Right forelimb (tissue), 1 donor: ENCODE measurements around the gene GDPD1.
A peak's percentile ranks its signal among the peaks of the same experiment; 100 is the strongest.
"Not testable (repeated sequence)": the region's sequence is repeated elsewhere in the genome, so short reads cannot be mapped to it uniquely, and the experiment has no call there.

Experiments used
- DNase-seq: peaks from one replicate; pipeline ENCODE4 v3.0.0-alpha.2; 2018

GDPD1 gene

DNA sequence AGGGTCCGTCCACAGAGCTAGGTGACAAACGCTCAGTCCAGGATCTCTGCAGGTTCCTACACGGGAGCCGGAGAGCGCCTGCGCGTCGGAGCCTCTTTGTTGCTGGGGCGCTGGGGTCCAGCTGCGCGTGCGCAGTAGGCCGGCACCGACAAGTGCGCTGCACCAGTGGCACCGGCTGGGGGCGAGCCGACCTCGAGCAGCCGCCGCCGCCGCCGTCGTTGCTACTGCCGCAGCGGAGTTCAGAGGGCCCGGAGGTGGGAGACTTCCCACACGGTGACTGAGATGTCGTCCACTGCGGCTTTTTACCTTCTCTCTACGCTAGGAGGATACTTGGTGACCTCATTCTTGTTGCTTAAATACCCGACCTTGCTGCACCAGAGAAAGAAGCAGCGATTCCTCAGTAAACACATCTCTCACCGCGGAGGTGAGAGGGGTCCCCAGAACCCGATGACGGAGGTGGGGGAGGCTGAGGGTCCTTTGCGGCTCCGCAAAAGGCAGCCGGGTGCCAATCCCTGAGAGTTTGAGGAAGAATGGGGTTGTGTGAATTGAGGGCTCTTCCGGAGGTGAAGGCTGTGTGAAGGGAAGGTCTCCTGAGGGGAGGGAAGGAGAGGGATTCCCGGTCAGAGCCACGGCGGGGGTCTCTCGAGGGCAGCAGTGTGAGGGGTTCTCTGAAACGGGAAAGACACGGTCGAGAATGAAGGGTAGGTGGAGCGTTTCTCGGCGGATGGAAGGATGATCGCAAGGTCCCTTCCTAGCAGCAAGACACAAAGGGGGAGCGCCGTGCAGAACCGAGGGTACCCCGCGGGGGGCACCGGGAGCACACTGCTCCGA, at the start of gene GDPD1:
GDPD1 (plus strand) TSS at position 184 of the 831 bp plus-strand sequence; CDS start at position 283, 99 bp downstream.
- DNase-seq, result peak; percentile 95

DNA sequence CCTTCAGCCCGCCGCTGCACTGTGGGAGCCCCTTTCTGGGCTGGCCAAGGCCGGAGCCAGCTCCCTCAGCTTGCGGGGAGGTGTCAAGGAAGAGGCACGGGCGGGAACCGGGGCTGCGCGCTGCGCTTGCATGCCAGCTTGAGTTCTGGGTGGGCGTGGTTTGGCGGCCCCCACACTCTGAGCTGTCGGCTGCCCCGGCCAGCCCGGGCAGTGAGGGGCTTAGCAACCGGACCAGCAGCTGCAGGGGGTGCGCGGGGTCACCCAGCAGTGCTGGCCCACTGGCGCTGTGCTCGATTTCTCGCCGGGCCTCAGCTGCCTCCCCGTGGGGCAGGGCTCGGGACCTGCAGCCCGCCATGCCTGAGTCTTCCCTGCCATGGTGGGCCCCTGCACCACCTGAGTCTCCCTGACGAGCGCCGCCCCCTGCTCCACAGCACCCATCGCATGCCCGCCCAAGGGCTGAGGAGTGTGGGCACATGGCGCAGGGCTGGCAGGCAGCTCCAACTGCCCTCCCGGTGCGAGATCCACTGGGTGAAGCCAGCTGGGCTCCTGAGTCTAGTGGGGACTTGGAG, 47.8 kb upstream of the GDPD1 start:
- no peak for DNase-seq

DNA sequence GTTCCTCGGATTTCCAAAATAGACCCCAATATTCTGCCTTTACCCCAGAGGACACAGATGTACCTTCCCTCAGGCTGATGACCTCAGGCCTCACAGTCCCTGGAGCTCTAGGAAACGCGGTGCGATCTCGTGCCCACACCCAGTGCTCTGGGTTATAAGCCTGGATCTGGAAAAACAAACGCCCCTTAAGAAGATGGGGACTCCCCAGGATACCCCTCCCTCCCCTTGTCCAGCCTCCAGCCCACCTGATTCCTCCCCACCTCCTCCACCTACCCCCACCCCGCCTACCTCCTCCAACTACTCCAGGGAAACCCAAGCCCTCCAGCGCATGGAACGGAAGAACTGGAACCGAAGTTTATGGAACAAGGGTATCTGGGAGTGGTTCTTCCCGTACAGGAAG, 45.6 kb upstream of the GDPD1 start:
- no peak for DNase-seq

DNA sequence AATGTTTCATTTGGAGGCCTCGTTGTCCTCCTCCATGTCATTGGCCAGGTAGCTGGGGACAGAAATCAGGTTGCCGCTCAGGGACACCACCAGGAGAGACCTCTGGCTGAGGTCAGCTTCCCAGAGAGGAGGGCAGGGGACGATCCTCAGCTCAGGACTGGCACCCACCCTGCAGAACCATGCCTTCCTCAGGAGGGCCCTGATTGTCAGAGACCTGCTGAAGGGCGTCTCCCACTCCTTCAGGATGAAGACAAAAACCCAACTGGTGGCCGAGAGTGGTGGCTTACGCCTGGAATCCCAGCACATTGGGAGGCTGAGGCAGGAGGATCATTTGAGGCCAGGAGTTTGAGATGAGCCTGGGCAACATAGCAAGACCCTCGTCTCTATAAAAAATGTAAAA, 45.2 kb upstream of the GDPD1 start:
- DNase-seq, result no peak

DNA sequence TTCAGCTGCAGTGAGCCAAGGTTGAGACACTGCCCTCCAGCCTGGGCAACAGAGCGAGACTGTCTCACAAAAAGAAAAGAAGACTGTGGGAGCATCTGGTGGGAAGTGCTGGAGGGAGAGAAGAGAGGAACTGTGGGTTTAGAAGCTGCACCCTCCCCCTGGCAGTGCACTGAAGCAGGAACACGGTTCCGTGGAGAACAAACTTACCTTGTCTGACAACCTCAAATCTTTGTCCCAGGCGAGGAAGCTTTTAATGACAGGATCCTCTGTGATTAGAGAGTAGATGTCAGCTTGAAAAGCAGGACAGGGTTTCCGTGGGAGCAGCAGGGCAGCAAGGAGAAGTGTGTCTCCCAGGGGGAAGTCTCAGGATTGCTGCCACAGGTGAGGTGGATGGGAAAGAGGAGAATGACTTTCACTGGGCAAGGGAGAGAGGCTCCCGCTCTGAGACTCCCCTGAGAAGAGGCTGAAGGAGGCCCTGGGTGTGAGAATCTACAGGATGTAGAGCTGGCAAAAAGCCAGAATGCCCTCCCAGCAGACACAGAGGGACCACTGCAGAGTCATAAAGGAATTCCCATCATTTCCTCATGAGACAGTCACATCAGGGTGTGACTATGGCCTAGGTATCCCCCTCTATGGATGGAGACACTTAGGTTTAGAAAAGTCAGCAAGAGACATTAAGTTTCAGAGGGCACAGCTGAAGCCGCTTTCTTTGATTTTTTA, 41.9 kb upstream of the GDPD1 start:
- no peak for DNase-seq

DNA sequence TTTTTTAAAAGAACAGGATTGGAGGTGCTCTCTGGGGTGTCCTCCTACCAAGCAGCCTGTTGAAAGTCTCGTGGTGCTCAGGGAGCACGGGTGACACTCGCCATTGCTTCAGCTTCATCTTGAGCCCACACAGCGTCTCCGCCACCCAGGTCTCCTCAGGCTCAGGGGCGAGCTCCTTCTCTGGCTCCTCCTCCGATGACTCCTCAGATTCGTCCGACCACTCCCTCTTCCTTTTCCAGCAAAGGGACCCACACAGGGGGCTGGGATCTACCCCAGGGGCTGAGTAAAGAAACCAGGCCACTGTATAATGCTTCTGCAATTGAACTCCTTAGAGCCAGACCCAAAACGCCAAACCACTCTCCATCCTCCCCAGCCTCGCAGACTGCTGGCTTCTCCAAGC, 40.7 kb upstream of the GDPD1 start:
- DNase-seq, result not testable (repeated sequence)

DNA sequence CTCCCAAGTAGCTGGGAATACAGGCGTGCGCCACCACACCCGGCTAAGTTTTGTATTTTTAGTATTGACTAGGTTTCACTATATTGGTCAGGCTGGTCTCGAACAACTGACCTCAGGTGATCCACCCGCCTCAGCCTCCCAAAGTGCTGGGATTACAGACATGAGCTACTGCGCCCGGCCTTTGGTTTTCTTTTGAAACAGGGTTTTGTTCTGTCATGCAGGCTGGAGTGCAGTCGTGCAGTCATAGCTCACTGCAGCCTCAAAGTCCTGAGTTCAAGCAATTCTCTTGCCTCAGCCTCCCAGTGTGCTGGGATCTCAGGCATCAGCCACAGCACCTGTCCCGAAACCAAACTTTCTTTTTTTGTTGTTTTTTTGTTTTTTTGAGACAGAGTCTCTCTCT, 39.7 kb upstream of the GDPD1 start:
- no peak for DNase-seq

DNA sequence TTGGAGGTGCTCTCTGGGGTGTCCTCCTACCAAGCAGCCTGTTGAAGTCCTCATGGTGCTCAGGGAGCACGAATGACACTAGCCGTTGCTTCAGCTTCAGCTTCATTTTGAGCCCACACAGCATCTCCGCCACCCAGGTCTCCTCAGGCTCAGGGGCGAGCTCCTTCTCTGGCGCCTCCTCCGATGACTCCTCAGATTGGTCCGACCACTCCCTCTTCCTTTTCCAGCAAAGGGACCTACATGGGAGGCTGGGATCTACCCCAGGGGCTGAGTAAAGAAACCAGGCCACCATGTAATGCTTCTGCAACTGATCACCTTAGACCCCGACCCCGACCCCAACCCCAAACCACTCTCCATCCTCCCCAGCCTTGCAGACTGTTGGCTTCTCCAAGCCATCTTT, 38.8 kb upstream of the GDPD1 start:
- DNase-seq, result no peak

DNA sequence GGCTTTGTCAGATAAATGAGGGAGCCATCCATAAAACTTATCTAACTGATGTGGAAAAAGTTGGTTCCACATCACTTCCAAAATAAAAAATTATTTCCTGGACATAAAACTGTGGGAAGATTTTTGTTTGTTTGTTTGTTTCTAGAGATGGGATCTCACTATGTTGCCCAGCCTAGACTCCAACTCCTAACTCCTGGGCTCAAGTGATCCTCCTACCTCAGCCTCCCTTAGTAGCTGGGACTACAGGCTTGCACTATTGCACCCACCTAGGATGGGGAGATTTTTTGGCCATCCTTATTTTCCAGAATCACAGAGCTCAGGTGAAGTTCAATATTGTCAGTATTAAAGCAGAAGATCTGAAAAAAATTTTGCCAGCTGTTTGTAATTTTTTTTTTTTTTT, 34.3 kb upstream of the GDPD1 start:
- DNase-seq, result no peak

DNA sequence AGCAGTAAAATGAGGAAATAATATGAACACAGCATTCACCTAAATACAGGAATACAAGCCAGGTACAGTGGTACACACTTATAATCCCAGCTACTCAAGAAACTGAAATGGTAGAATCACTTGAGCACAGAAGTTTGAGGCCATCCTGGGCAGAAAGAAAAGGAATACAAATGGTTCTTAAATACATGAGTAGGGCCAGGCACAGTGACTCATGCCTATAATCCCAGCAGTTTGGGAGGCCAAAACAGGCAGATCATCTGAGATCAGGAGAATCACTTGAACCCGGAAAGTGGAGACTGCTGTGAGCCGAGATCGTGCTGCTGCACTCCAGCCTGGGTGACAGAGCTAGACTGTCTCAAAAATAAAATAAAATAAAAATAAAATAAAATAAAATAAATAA, 33.5 kb upstream of the GDPD1 start:
- DNase-seq, result no peak

DNA sequence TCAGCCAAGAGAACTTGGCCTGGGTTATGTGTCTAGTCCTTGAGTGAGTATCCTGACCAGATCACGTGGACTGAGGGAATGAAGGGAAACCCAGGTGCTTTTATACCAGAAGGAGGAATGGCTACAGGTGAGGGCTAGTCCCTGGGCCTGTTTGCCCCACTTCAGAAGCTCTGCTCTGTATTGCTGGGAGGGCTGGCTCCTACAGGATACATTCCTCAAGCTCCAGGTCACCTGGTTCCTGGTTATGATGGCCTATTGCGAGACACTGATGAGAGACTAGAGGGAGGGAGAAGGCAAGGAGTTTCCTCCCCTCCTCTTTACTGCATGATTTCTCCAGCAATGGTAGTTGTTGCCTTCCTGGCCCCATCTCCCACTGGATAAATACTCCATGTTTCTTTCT, 29.5 kb upstream of the GDPD1 start:
- no peak for DNase-seq

DNA sequence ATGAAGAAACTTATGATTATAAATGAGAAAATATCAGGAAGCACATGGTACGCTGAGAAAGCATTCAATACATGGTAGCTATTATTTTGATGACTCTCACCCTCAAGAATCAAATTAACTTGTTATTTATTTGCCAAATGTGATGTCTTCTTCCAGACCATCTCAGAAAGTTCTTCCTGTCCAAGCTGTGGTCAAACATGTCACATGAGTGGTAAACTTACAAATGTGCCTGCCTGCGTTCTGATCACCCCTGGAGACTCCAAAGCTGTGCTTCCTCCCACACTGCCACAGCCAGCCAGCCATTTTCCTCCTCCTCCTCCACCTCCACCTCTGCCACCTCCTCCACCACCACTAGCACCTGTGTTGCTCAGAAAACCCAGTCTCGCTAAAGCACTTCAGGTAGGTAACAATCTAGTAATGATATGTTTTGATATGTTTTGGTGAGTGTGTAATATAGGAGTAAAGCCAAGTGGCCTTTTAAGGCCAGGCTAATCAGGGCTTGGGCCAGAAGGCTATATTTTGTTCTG, 26.9 kb upstream of the GDPD1 start:
- no peak for DNase-seq

DNA sequence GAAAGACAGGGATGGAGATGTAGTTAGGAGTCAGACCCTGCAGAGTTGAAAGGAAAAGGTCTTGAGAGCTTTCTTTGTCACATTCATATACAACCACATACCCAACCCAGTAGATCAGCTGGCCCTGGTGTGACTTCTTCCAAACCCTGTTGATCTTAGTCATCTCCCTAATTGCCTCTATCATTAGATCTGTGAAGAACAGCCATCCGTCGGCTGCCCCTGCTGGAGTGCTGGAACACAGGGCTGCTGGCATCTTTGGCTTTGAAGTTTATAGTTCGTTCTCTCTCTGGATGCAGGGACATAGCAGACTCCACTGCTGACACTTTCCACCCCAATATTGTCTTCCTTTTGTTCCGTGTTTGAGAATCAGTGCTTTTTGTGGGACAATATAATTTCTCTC, 20.9 kb upstream of the GDPD1 start:
- no peak for DNase-seq

DNA sequence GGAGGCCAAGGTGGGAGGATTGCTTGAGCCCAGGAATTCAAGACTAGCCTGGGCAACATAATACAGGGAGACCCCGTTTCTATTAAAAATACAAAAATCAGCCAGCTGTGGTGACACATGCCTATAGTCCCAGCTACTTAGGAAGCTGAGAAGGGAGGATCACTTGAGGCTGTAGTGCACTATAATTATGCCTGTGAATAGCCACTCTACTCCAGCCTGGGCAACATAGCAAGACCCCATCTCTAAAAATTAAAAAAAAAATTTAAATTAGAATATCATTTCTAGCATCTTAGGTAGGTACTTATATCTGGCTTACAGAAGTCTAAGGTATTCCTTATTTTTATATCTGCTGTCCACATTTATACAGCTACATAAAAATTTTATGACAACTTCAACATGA, 18.0 kb upstream of the GDPD1 start:
- no peak for DNase-seq

DNA sequence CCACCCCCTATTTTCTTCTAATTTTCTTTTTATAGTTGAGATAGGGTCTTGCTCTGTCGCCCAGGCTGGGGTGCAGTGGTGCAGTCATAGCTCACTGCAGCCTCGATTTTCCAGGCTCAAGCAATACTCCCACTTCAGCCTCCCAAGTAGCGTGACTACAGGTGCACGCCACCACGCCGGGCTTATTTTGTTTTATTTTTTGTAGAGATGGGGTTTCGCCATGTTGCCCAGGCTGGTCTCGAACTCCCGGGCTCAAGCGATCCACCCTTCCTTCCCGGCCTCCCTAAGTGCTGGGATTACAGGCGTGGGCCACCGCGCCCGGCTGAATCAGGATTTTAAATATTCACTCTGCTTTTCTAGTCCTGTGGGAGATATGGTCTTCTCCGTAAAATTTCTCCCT, 941 bp upstream of the GDPD1 start:
- DNase-seq, result no peak

DNA sequence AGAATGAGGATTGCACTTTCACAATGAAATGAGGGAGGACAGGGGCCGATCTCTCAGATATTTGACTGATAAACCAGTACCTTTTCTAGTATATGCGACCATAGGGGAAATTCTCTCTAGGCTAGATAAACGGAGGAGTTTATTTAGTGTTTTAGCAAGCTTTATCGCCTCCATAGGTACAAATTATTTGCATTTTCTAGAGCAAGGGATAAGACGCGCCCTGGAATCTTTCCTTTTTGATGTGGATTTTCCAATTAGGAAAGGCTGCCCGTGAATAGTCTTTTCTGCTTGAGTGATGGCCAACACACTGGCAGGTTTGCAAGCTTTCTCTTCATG, 351 bp upstream of the GDPD1 start:
- no peak for DNase-seq

DNA sequence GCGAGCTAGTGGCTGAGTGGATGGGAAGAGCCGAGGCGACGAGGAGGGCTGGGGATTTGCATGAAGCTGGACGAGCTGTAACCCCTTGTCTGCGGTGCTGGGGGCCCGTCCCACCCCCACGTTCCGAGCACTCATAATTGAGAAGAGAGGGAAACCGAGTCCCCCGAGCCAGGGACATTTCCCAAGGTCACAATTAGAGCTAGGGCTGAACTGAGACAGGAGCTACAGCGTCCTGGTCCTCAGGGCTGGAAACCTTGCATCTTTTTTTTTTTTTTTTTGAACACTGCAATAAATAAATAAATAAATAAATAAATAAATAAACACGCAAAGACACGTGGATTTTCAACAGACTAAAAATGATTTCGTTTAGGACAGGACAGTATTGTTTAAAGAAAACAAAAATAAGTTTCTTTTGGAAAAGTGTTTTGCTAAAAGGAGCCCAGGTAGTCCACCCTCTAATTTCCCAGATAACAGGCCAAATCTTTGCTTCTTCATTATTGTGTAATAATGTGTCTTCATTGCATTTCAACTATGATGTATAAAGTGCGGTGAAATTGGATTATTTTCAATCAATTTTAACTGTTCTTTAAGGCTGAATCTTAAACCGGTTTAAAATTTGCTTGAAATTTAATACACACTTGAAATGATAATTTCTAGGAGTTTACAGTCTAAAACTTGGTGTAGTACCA, 992 bp downstream of the GDPD1 start:
- peak; percentile 48 for DNase-seq

DNA sequence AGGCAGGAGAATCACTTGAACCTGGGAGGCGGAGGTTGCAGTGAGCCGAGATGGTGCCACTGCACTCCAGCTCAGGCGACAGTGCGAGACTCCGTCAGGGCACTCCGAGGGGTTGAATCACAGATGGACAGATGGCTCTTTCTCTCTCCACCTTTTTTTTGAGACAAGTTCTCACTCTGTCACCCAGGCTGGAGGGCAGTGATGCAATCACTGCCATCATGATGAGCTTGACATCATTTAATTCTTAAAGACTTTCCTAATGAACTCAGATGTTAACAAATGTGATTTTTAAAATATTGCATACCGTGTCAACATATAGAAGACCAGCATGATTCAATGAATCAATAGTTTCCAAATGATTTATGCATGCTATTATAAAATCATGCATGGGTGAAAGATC, 3.5 kb downstream of the GDPD1 start:
- DNase-seq, result no peak

DNA sequence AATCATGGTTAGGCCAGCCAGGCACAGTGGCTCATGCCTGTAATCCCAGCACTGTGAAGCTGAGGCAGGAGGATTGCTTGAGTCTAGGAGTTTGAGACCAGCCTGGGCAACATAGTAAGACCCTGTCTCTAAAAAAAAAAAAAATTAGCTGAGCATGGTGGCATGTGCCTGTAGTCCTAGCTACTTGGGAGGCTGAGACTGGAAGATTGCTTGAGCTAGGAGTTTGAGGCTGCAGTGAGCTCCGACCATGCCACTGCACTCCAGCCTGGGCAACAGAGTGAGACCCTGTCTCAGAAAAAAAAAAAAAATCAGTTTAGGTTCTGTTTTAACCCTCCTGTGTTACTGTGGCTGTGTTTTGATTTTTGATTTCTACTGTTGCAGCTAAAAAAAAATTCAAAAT, 8.3 kb downstream of the GDPD1 start:
- DNase-seq, result not testable (repeated sequence)

DNA sequence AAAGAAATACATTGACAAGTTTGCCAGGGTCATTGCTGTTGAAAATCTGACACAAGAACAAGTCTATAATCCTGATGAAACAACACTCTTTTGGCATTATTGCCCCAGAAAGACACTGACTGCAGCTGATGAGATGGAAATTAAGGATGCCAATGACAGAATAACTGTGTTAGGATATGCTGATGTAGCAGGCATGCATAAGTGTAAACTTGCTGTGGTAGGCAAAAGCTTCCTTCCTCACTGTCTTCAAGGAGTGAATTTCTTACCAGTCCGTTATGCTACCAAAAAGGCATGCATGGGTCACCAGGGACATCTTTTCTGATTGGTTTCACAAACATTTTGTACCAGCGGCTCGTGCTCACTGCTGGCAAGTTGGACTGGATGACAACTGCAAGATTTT, 10.5 kb downstream of the GDPD1 start:
- no peak for DNase-seq

DNA sequence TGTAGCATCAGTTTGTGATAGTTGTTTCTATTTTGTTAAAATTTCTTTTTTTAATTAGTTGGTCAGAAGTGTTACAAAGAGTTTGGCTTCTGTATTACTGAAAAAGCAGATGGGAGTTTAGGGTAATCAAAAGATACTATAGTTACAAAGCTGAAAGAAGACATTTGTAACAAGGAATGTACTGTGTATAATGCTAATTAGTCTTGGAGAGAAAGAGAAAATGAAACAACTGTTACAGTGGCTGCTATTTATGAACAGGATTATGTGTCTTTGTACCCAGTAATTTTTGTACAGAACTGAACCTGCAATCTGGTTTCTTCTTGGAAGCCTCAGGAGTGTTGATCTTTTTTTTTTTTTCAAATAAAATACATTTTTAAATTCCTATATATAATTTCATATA, 14.3 kb downstream of the GDPD1 start:
- DNase-seq, result no peak

DNA sequence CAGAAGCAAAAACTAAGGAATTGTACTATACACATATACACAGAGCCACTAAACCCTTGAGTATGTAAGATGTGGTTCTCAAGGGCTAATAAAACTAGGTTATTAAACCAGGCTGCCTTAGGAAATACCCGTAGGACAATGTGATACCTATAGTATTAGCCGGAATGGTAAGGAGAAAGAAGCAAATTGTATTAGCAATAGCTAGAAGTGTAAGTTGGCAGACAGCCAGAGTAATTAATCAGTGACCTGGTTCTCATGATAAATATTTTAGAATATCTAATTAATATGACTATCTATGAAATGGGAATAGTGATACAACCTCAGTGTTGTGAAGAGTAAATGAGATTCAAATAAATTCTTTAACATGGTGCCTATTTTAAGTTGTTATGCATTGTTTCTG, 18.6 kb downstream of the GDPD1 start:
- DNase-seq, result no peak

DNA sequence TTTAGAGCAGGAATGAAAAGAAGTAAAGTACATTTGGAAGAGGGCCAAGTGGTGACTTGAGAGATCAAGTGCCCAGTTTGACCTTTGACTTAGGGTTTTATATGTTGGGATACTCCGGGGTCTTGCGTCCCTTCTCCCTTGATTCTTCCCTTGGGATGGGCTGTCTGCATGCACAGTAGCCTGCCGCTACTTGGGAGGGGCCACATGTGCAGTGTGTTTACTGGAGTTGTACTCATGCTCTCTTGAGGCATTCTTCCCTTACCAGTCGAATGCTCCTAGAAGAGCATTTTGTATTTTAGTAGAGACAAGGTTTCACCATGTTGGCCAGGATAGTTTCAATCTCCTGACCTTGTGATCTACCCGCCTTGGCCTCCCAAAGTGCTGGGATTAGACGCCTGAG, 23.8 kb downstream of the GDPD1 start:
- DNase-seq, result no peak
